ENCODE measurements around the gene ARFIP2. TPM values are rescaled to one million over a fixed set of nuclear protein-coding genes. Genes with fewer than 3 reads are reported as not detected.

Gene ARFIP2
- total RNA-seq, 1 experiment from 2014 or later = 55.1 TPM

DNA sequence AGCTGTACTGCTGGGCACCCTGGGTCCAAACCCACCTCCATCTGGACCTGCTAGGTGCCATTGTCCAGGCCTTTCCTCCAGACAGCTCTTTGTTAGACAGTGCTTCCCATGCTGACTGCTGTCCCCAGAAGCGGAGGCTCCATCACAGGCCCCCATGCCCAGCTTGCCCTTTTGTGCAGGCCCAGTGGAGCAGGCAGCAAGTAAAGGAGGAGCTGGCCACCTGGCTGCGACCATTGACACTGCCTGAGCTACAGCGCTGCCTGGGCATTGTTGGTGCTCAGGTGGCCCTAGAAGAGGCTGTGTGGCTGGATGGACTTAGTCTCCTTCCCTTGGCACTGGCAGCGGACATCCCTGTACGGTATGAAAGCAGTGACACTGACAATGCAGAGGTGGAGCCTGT is 17.4 kb upstream of the ARFIP2 start:
- Histone ChIP-seq H3K27me3 (ENCODE audit: insufficient read depth, low read length) (no peaks in the 10 kb centered on the region), H3K79me1 (ENCODE audit: insufficient read depth, low read depth, low read length, poor library complexity, severe bottlenecking) (no peaks in the 10 kb centered on the region), H2BK120ac (ENCODE audit: low read depth, low read length, poor library complexity, severe bottlenecking) (no peak overlapping the region), H3K9ac (ENCODE audit: extremely low read depth, insufficient read length, low read length) (no peak overlapping the region), H3K23me2 (ENCODE audit: insufficient read length, low read depth, low read length, poor library complexity, severe bottlenecking) (no peaks in the 10 kb centered on the region), H3K4ac (ENCODE audit: low read depth, low read length) (no peak overlapping the region), H2AFZ (ENCODE audit: low read length) (no peak overlapping the region), H4K91ac (ENCODE audit: insufficient read length, low read depth, low read length) (no peak overlapping the region), H3T11ph (ENCODE audit: low read length) (no peak overlapping the region), H4K20me1 (ENCODE audit: control insufficient read depth, insufficient read depth, insufficient read length) (no peaks in the 10 kb centered on the region), H2BK15ac (ENCODE audit: low read depth, low read length) (no peak overlapping the region), H4K5ac (ENCODE audit: insufficient read length, low read depth, low read length) (no peak overlapping the region), H3K9me3 (ENCODE audit: control insufficient read depth, low read depth, low read length) (no peaks in the 10 kb centered on the region), H3K23ac (ENCODE audit: insufficient read length, low read depth, low read length) (no peak overlapping the region), H3K79me2 (ENCODE audit: insufficient read depth, low read length) (no peaks in the 10 kb centered on the region), H2AK5ac (ENCODE audit: insufficient read length, low read length) (no peak overlapping the region), H3K4me2 (ENCODE audit: insufficient read depth, insufficient read length, low read length) (no peak overlapping the region), H2BK20ac (ENCODE audit: low read depth, low read length, poor library complexity, severe bottlenecking) (no peak overlapping the region), H3K56ac (ENCODE audit: insufficient read length, low read depth, low read length) (no peak overlapping the region), H3K18ac (ENCODE audit: insufficient read length, low read depth, low read length) (no peak overlapping the region), H3K4me1 (ENCODE audit: insufficient read depth, low read length) (no peaks in the 10 kb centered on the region), H3K14ac (ENCODE audit: insufficient read depth, low read length) (no peak overlapping the region), H2BK12ac (ENCODE audit: insufficient read length, low read depth, low read length) (no peak overlapping the region), H4K8ac (replicated peaks; ENCODE audit: insufficient read length, low read depth, low read length) (no peak overlapping the region), H2BK5ac (ENCODE audit: insufficient read length, low read length) (no peak overlapping the region), H3K27ac (ENCODE audit: insufficient read length, low read depth, low read length) (no peak overlapping the region)
- H3K27me3 Mint-ChIP-seq (ENCODE audit: low read depth) = no peaks in the 10 kb centered on the region
- H3K4me3 Mint-ChIP-seq = no peak overlapping the region
- no peak for DNase-seq
- no peak overlapping the region; a peak in 1 of 7 replicates for H3K27ac Mint-ChIP-seq
- TF ChIP-seq, protein P1, sequence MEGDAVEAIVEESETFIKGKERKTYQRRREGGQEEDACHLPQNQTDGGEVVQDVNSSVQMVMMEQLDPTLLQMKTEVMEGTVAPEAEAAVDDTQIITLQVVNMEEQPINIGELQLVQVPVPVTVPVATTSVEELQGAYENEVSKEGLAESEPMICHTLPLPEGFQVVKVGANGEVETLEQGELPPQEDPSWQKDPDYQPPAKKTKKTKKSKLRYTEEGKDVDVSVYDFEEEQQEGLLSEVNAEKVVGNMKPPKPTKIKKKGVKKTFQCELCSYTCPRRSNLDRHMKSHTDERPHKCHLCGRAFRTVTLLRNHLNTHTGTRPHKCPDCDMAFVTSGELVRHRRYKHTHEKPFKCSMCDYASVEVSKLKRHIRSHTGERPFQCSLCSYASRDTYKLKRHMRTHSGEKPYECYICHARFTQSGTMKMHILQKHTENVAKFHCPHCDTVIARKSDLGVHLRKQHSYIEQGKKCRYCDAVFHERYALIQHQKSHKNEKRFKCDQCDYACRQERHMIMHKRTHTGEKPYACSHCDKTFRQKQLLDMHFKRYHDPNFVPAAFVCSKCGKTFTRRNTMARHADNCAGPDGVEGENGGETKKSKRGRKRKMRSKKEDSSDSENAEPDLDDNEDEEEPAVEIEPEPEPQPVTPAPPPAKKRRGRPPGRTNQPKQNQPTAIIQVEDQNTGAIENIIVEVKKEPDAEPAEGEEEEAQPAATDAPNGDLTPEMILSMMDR (conservative IDR thresholded peaks at IDR 0.05) = no peak
- WGBS (ENCODE audit: extremely low coverage, insufficient read length, low lambda C conversion rate) = no CpG with 5 or more reads among the region's 5 CpGs
- H3K9me3 Mint-ChIP-seq = no peaks in the 10 kb centered on the region
- H3K4me1 Mint-ChIP-seq = peaks cover 9 to 13% of the 10 kb centered on the region in 2 experiments
- H3K36me3 Mint-ChIP-seq (ENCODE audit: insufficient read depth in 1 of 3, low read depth in 3 of 3) = peaks cover 6 to 12% (median 8%) of the 10 kb centered on the region in 3 experiments; a peak in 4 of 7 replicates

Data from H9 (cell line).